HepG2 (cell line): ENCODE results near the gene GAS2L1. TPM values are rescaled to one million over a fixed set of nuclear protein-coding genes. Genes with fewer than 3 reads are reported as not detected.

Experiments
- ATAC-seq: fragments of 200-7000 bp; cut with Tn5 transposase; 3 replicates; pipeline ENCODE4 v1.9.1; 2020; ENCODE audit warnings: mild to moderate bottlenecking, moderate library complexity
- BruUV-seq: library from RNA; stranded (reverse); fragments of 400-500 nt; replicated peaks from 2 replicates; lab custom pipeline; 2021; lab: Mats Ljungman, UMichigan
- CTCF ChIA-PET: fragments of 300-600 bp; formaldehyde crosslinking; extraction: SDS; loops from one replicate; lab custom pipeline; 2021; ENCODE audit warnings: low total read pairs, inconsistent platforms, low intra/inter-chr PET ratio; lab: Yijun Ruan, JAX
- POLR2A ChIA-PET: fragments of 350-600 bp; sonication (Branson Sonifier 250); formaldehyde crosslinking; loops from one replicate; lab custom pipeline; 2020; ENCODE audit warnings: antibody characterized with exemption, inconsistent platforms; lab: Yijun Ruan, JAX
- DNase-seq: peaks from one replicate; pipeline ENCODE4 v3.0.0-alpha.2; 2015; ENCODE audit warnings: low spot score
- FAIRE-seq: peaks from 3 replicates; lab custom pipeline; 2011; peaks lifted over from hg19 to GRCh38; lab: Jason Lieb, UNC
- H2AFZ ChIP-seq: one replicate; pipeline ENCODE4 v1.6.1; 2011; ENCODE audit warnings: low read length, inconsistent platforms
- H3K27ac ChIP-seq: fragments of 300-600 bp; 3 replicates; pipeline ENCODE4 v1.8.0; 2011; ENCODE audit warnings: mixed run types, mild to moderate bottlenecking, mixed read lengths, low read length, inconsistent platforms; ENCODE audit not compliant: insufficient read depth; ENCODE audit errors: extremely low read length
- H3K27me3 ChIP-seq, 2 experiments: fragments of 200-600 bp in 1 of 2; 2 replicates in 1 of 2; 3 replicates in 1 of 2; pipeline versions ENCODE4 v1.6.0 to v1.8.0; 2011; ENCODE audit warnings: low read length in 2 of 2, mild to moderate bottlenecking in 2 of 2, moderate library complexity in 2 of 2, inconsistent platforms in 1 of 2; ENCODE audit not compliant: insufficient read depth in 2 of 2, control insufficient read depth in 1 of 2
- H3K36me3 ChIP-seq, 2 experiments: fragments of 200-600 bp in 1 of 2; replicated peaks in 1 of 2; 2 replicates in 1 of 2; 3 replicates in 1 of 2; pipeline versions ENCODE4 v1.5.1 to v1.8.0; 2011; ENCODE audit warnings: low read length in 2 of 2, inconsistent platforms in 1 of 2; ENCODE audit not compliant: insufficient read depth in 2 of 2, control insufficient read depth in 1 of 2
- H3K4me1 ChIP-seq: 2 replicates; pipeline ENCODE4 v1.5.1; 2012; ENCODE audit warnings: low read length, inconsistent platforms; ENCODE audit not compliant: insufficient read depth
- H3K4me2 ChIP-seq: 2 replicates; pipeline ENCODE4 v1.6.0; 2011; ENCODE audit warnings: low read depth, low read length, inconsistent platforms
- H3K4me3 ChIP-seq, 3 experiments: fragments of 200-600 bp in 1 of 3; sonication (generic), shearing (Covaris generic) in 1 of 3; replicated peaks in 1 of 3; 2 replicates each; pipeline ENCODE4 v1.5.1; 2011 to 2016; ENCODE audit warnings: low read length in 3 of 3, inconsistent platforms in 2 of 3, low read depth in 2 of 3, mild to moderate bottlenecking in 2 of 3, control low read depth in 1 of 3, mixed read lengths in 1 of 3; ENCODE audit not compliant: insufficient read depth in 1 of 3
- H3K79me2 ChIP-seq: one replicate; pipeline ENCODE4 v1.6.1; 2011; ENCODE audit warnings: low read length, inconsistent platforms; ENCODE audit not compliant: insufficient read depth
- H3K9ac ChIP-seq: 2 replicates; pipeline ENCODE4 v1.6.0; 2011; ENCODE audit warnings: mild to moderate bottlenecking, low read depth, low read length, inconsistent platforms; ENCODE audit not compliant: insufficient read depth
- H3K9me3 ChIP-seq: 2 replicates; pipeline ENCODE4 v1.5.1; 2012; ENCODE audit warnings: mild to moderate bottlenecking, low read length
- H4K20me1 ChIP-seq: 2 replicates; pipeline ENCODE4 v1.6.0; 2011; ENCODE audit warnings: inconsistent platforms, mild to moderate bottlenecking, low read length, moderate library complexity; ENCODE audit not compliant: insufficient read depth
- BORCS8-MEF2B ChIP-seq: sonication (generic); formaldehyde crosslinking; IDR thresholded peaks from 2 replicates; pipeline ENCODE4 v1.8.0; 2022; ENCODE audit warnings: mild to moderate bottlenecking, missing genetic modification reagents
- CENPT ChIP-seq: sonication (generic); formaldehyde crosslinking; IDR thresholded peaks from 2 replicates; pipeline ENCODE4 v1.8.0; 2022; ENCODE audit warnings: low read depth, mild to moderate bottlenecking, moderate library complexity, missing genetic modification reagents
- KLF9 ChIP-seq: IDR thresholded peaks from 2 replicates; pipeline ENCODE4 v1.6.1; 2016; ENCODE audit warnings: low read depth
- MEIS1 ChIP-seq: sonication (generic); formaldehyde crosslinking; IDR thresholded peaks from 2 replicates; pipeline ENCODE4 v1.9.0; 2021; ENCODE audit warnings: mild to moderate bottlenecking, missing genetic modification reagents, moderate library complexity, borderline replicate concordance
- MTF1 ChIP-seq: sonication (generic); formaldehyde crosslinking; IDR thresholded peaks from 2 replicates; pipeline ENCODE4 v1.5.0; 2020; ENCODE audit warnings: missing genetic modification reagents
- PAWR ChIP-seq: sonication (generic); formaldehyde crosslinking; IDR thresholded peaks from 2 replicates; pipeline ENCODE4 v1.4.0; 2020; ENCODE audit warnings: missing genetic modification reagents, mild to moderate bottlenecking, borderline replicate concordance
- RARG ChIP-seq: sonication (generic); formaldehyde crosslinking; IDR thresholded peaks from 2 replicates; pipeline ENCODE4 v1.4.0; 2020; ENCODE audit warnings: low read depth, mild to moderate bottlenecking, missing genetic modification reagents
- RXRB ChIP-seq: IDR thresholded peaks from 2 replicates; pipeline ENCODE4 v1.6.1; 2016; ENCODE audit warnings: borderline replicate concordance, missing genetic modification reagents, missing compliant biosample characterization
- WIZ ChIP-seq: sonication (generic); formaldehyde crosslinking; IDR thresholded peaks from 2 replicates; pipeline ENCODE4 v1.5.1; 2020; ENCODE audit warnings: mild to moderate bottlenecking, missing genetic modification reagents
- XRCC5 ChIP-seq: fragments of 200-400 bp; formaldehyde crosslinking; optimal IDR thresholded peaks from 2 replicates; pipeline ENCODE3; 2017; ENCODE audit warnings: mild to moderate bottlenecking, low read length
- ZFP36L1 ChIP-seq: sonication (generic); formaldehyde crosslinking; IDR thresholded peaks from 2 replicates; pipeline ENCODE4 v1.8.0; 2022; ENCODE audit warnings: mild to moderate bottlenecking, missing genetic modification reagents, moderate library complexity
- ZNF232 ChIP-seq: sonication (generic); formaldehyde crosslinking; IDR thresholded peaks from 2 replicates; pipeline ENCODE4 v1.4.0; 2020; ENCODE audit warnings: missing genetic modification reagents, borderline replicate concordance
- ZNF33A ChIP-seq: sonication (generic); formaldehyde crosslinking; IDR thresholded peaks from 2 replicates; pipeline ENCODE4 v1.5.1; 2020; ENCODE audit warnings: missing genetic modification reagents, mild to moderate bottlenecking, moderate library complexity, borderline replicate concordance
- ZNF367 ChIP-seq: sonication (generic); formaldehyde crosslinking; IDR thresholded peaks from 2 replicates; pipeline ENCODE4 v1.4.0; 2020; ENCODE audit warnings: missing genetic modification reagents, borderline replicate concordance
- in situ Hi-C: cut with HindIII; loops from 2 replicates; pipeline ENCODE4 v1.10.0; 2017; ENCODE audit warnings: low pct_unique_long_range_greater_than_20kb; ENCODE audit not compliant: extremely low pct_ligation_motif_present
- intact Hi-C: fragments of 100-400 bp; cut with micrococcal nuclease; formaldehyde crosslinking; loops from one replicate; pipeline ENCODE4 v1.10.0; 2022; ENCODE audit not compliant: unreplicated experiment
- polyA plus RNA-seq, 8 experiments: library from polyadenylated mRNA; depleted of rRNA in 3 of 8; stranded (reverse) in 7 of 8; unstranded in 1 of 8; fragments of >200 nt; fragmentation: Illumina TruSeq in 4 of 8; extraction: Trizol in 4 of 8; gene quantifications; 2 replicates each; pipeline versions ENCODE4 v1.2.1 to v1.2.3, GENCODE V29; 2011 to 2016; ENCODE audit warnings: low read depth in 4 of 8, missing spikeins in 1 of 8, mixed read lengths in 1 of 8; ENCODE audit not compliant: insufficient read depth in 1 of 8
- total RNA-seq, 5 experiments: library from RNA; depleted of rRNA; stranded (reverse); fragments of >200 nt; fragmentation: Illumina TruSeq; extraction: Trizol; gene quantifications; 2 replicates each; pipeline ENCODE4 v1.2.3, GENCODE V29; 2016; ENCODE audit warnings: low read depth in 1 of 5
- TF ChIP-seq, protein P1 (sequence below): IDR thresholded peaks from 2 replicates; pipeline ENCODE4 v1.6.1; 2016; ENCODE audit warnings: low read depth, borderline replicate concordance
- TF ChIP-seq, protein P2 (sequence below), 2 experiments: sonication (generic) in 1 of 2; formaldehyde crosslinking in 1 of 2; IDR thresholded peaks; 2 replicates each; pipeline versions ENCODE4 v1.5.1 to v1.6.1; 2011 to 2020; ENCODE audit warnings: borderline replicate concordance in 1 of 2, low read depth in 1 of 2, low read length in 1 of 2, mild to moderate bottlenecking in 1 of 2, missing genetic modification reagents in 1 of 2, moderate library complexity in 1 of 2
- TF ChIP-seq, protein P3 (sequence below): IDR thresholded peaks from 2 replicates; pipeline ENCODE4 v1.6.1; 2016; ENCODE audit warnings: mild to moderate bottlenecking
- TF ChIP-seq, protein P4 (sequence below): sonication (generic); formaldehyde crosslinking; conservative IDR thresholded peaks from 2 replicates; pipeline ENCODE4 v1.4.0; 2020; ENCODE audit warnings: missing genetic modification reagents

The GAS2L1 gene
- total and polyA plus RNA-seq, 2 of the 13 experiments (the other 11 are each of a cell fraction or from before 2014, with no cell fraction given): 1.8 to 3.3 TPM

DNA sequence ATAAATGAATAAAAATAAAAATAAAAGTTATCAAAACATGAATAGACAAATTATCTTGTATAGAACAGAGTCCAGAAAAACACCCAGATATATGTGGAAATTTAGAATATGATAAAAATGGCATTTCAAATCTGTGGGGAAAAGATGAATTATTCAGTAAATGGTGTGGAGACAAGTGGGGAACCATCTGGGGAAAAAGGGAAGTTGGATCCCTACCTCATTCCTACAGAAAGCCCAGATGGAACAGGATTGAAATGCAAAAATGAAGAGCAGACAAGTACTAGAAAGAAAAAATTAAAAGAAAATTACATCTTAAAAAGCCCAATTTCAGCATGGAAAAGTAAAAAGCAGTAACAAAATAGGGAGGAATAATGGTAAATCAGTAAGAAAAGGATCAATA, 17.2 kb downstream of the GAS2L1 start:
- Histone ChIP-seq H3K9me3 (no peaks in the 10 kb centered on the region), H2AFZ (no peak overlapping the region), H3K4me3 (no peak overlapping the region), H3K4me2 (no peak overlapping the region), H3K9ac (no peak overlapping the region), H3K27me3 (no peaks in the 10 kb centered on the region; a peak in 2 of 5 replicates), H3K79me2 (no peaks in the 10 kb centered on the region), H3K4me1 (no peaks in the 10 kb centered on the region), H3K27ac (no peak overlapping the region), H3K36me3 (peaks cover 0 to 2% of the 10 kb centered on the region in 2 experiments; a peak in 3 of 5 replicates), H4K20me1 (no peaks in the 10 kb centered on the region)
- intact Hi-C loops: no loop called here
- BruUV-seq: no TSS peak
- TF ChIP-seq WIZ (CRISPR knock-in tag) (no peak), ZFP36L1 (CRISPR knock-in tag) (no peak), RARG (CRISPR knock-in tag) (no peak), MEIS1 (CRISPR knock-in tag) (no peak), XRCC5 (no peak), MTF1 (no peak), ZNF367 (CRISPR knock-in tag) (no peak), KLF9 (CRISPR knock-in tag) (no peak), ZNF232 (CRISPR knock-in tag) (no peak), ZNF33A (CRISPR knock-in tag) (no peak), RXRB (CRISPR knock-in tag) (no peak), CENPT (CRISPR knock-in tag) (no peak), PAWR (CRISPR knock-in tag) (no peak), BORCS8-MEF2B (CRISPR knock-in tag) (no peak)
- TF ChIP-seq, protein P1, sequence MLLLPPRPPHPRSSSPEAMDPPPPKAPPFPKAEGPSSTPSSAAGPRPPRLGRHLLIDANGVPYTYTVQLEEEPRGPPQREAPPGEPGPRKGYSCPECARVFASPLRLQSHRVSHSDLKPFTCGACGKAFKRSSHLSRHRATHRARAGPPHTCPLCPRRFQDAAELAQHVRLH (CRISPR knock-in tag): no peak
- TF ChIP-seq, protein P2, sequence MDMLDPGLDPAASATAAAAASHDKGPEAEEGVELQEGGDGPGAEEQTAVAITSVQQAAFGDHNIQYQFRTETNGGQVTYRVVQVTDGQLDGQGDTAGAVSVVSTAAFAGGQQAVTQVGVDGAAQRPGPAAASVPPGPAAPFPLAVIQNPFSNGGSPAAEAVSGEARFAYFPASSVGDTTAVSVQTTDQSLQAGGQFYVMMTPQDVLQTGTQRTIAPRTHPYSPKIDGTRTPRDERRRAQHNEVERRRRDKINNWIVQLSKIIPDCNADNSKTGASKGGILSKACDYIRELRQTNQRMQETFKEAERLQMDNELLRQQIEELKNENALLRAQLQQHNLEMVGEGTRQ (IDR thresholded peaks at IDR 0.05; ENCODE audit: low read depth, low read length): no peak
- TF ChIP-seq, protein P2 (CRISPR knock-in tag; IDR thresholded peaks at IDR 0.05; ENCODE audit: borderline replicate concordance): no peak
- TF ChIP-seq, protein P3, sequence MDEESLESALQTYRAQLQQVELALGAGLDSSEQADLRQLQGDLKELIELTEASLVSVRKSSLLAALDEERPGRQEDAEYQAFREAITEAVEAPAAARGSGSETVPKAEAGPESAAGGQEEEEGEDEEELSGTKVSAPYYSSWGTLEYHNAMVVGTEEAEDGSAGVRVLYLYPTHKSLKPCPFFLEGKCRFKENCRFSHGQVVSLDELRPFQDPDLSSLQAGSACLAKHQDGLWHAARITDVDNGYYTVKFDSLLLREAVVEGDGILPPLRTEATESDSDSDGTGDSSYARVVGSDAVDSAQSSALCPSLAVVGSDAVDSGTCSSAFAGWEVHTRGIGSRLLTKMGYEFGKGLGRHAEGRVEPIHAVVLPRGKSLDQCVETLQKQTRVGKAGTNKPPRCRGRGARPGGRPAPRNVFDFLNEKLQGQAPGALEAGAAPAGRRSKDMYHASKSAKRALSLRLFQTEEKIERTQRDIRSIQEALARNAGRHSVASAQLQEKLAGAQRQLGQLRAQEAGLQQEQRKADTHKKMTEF (CRISPR knock-in tag): no peak
- TF ChIP-seq, protein P4, sequence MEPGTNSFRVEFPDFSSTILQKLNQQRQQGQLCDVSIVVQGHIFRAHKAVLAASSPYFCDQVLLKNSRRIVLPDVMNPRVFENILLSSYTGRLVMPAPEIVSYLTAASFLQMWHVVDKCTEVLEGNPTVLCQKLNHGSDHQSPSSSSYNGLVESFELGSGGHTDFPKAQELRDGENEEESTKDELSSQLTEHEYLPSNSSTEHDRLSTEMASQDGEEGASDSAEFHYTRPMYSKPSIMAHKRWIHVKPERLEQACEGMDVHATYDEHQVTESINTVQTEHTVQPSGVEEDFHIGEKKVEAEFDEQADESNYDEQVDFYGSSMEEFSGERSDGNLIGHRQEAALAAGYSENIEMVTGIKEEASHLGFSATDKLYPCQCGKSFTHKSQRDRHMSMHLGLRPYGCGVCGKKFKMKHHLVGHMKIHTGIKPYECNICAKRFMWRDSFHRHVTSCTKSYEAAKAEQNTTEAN (CRISPR knock-in tag): no peak
- FAIRE-seq: no peak
- DNase-seq: no peak
- CTCF ChIA-PET: no interaction called here
- in situ Hi-C loops: no loop called here
- no peak for ATAC-seq
- POLR2A ChIA-PET: no interaction called here
